Measurements from ENCODE around the gene POLA1. TPM values are rescaled to one million over a fixed set of nuclear protein-coding genes. Genes with fewer than 3 reads are reported as not detected.

Gene POLA1
- total and polyA plus RNA-seq, 11 donors: 1.9 to 8.1 (median 6.5) TPM

- intact Hi-C loops (cut with DNase I): no loop called here
- Histone ChIP-seq H3K4me3 (no peak overlapping the region), H3K9me3 (no peaks in the 10 kb centered on the region), H3K27ac (no peak overlapping the region), H3K36me3 (no peaks in the 10 kb centered on the region), H3K27me3 (no peaks in the 10 kb centered on the region), H3K4me1 (no peaks in the 10 kb centered on the region)
- ATAC-seq: no peak
- 73 to 94% (median 85%) methylated on average over 5 of the region's 5 CpGs for WGBS, 4 donors
- no peak for TF ChIP-seq POLR2A (IDR thresholded peaks at IDR 0.05)
- no peak for DNase-seq
Measured at GRCh38 chrX:24927372-24927771, 233.7 kb downstream of the POLA1 start.

DNA sequence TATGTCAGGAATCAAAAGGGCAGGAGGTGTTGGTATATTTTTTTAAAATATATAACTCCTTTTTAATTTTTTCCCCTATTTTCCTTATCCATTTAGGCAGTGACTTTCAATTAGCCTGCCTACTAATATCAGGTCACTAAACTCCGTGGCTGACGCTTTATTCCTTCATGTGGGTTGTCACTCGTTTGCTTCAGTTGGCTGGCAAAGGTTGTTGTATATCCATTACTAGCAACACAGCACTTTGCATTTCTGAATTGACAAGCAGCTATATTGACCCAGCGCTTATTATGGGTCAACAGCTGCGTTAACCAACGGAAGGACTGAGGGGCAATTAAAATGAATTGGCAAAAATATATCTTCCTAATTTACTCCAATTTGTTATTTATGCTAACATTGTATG is 234.4 kb downstream of the POLA1 start:
- Histone ChIP-seq H3K4me3 (no peak overlapping the region), H3K4me1 (no peaks in the 10 kb centered on the region), H3K36me3 (no peaks in the 10 kb centered on the region), H3K9me3 (no peaks in the 10 kb centered on the region), H3K27me3 (no peaks in the 10 kb centered on the region), H3K27ac (no peak overlapping the region)
- DNase-seq: no peak
- WGBS, 4 donors: 82 to 98% (median 91%) methylated on average over 6 of the region's 6 CpGs
- TF ChIP-seq, protein P1, sequence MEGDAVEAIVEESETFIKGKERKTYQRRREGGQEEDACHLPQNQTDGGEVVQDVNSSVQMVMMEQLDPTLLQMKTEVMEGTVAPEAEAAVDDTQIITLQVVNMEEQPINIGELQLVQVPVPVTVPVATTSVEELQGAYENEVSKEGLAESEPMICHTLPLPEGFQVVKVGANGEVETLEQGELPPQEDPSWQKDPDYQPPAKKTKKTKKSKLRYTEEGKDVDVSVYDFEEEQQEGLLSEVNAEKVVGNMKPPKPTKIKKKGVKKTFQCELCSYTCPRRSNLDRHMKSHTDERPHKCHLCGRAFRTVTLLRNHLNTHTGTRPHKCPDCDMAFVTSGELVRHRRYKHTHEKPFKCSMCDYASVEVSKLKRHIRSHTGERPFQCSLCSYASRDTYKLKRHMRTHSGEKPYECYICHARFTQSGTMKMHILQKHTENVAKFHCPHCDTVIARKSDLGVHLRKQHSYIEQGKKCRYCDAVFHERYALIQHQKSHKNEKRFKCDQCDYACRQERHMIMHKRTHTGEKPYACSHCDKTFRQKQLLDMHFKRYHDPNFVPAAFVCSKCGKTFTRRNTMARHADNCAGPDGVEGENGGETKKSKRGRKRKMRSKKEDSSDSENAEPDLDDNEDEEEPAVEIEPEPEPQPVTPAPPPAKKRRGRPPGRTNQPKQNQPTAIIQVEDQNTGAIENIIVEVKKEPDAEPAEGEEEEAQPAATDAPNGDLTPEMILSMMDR (IDR thresholded peaks at IDR 0.05): no peak
- TF ChIP-seq POLR2A (IDR thresholded peaks at IDR 0.05): no peak
- intact Hi-C loops (cut with DNase I): no loop called here
- ATAC-seq: no peak

DNA sequence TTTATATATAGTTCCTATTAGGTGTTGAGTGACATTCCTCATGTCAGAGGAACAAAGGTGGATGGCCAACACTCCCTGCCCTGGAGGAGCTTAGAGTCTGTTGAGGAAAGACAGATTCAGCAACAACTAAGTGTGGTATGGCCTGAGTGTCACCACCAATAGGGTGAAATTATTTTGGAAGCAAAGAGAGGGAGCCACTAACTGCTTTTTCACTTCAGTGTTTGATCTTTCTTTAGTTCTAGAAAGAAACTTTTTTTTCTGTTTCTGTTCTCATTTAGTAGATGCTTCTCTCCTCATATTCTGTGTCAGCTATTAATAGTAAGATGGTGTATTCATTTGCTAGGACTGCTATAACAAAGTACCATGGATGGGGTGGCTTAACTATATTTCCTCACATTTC is 240.6 kb downstream of the POLA1 start:
- ATAC-seq: no peak
- TF ChIP-seq, protein P1 (IDR thresholded peaks at IDR 0.05): no peak
- TF ChIP-seq POLR2A (IDR thresholded peaks at IDR 0.05): no peak
- Histone ChIP-seq H3K36me3 (no peaks in the 10 kb centered on the region), H3K27ac (no peak overlapping the region), H3K27me3 (no peaks in the 10 kb centered on the region), H3K9me3 (no peaks in the 10 kb centered on the region), H3K4me1 (no peaks in the 10 kb centered on the region), H3K4me3 (no peak overlapping the region)
- intact Hi-C loops (cut with DNase I): no loop called here
- DNase-seq: no peak

DNA sequence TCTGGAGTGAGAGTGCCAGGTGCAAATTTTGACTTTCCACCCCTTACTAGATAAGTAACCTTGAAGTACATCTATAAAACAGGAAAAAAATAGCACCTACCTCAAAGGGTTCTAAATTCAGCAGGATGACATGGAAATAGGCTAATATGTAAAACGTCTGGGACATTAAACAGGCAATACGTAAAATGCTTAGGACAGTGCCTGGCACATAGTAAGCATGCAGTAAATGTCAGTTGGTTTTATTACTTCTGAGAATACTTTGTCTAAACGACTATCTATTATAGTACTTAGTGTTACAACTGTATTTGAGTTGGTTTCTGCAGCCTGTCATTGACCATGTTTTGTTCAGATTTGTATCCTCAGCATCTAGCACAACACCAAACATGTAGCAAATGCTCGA is 251.3 kb downstream of the POLA1 start:
- H3K27ac ChIP-seq: no peak overlapping the region
- 48 to 84% (median 68%) methylated on average over 4 of the region's 4 CpGs for WGBS, 4 donors
- no peaks in the 10 kb centered on the region for H3K36me3 ChIP-seq
- H3K4me1 ChIP-seq: no peaks in the 10 kb centered on the region
- intact Hi-C loops (cut with DNase I): loop anchor here in 1 of 10 donors (10.0 kb wide), 1 partner anchor 60 kb away; no protein-coding TSS in a partner anchor
- H3K4me3 ChIP-seq: no peak overlapping the region
- ATAC-seq (no peak), DNase-seq (no peak)
- no peaks in the 10 kb centered on the region for H3K9me3 ChIP-seq
- TF ChIP-seq, protein P1 (IDR thresholded peaks at IDR 0.05): no peak
- no peak for TF ChIP-seq POLR2A (IDR thresholded peaks at IDR 0.05)
- no peaks in the 10 kb centered on the region for H3K27me3 ChIP-seq

DNA sequence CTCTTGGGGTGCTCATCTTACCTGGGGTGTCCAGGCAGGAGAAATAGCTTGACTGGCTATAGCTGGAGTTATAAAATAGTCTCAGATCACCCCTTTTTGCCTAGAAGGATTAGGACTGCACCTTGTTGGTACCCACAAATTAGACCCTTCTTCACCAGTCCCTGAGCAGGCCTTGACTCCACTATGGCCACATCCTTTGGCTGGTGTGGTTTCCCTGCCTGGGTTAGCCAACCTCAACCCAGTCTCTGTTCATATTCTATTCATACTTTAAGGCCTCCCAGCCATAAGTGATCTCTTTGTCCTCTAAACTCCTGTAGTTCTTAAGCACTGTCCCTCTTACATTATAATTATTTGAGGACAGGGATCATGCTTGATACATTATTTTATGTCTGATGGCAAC is 252.7 kb downstream of the POLA1 start:
- H3K36me3 ChIP-seq: no peaks in the 10 kb centered on the region
- intact Hi-C loops (cut with DNase I): loop anchor here in 1 of 10 donors (10.0 kb wide), 1 partner anchor 62 kb away; no protein-coding TSS in a partner anchor
- H3K4me3 ChIP-seq: no peak overlapping the region
- no peaks in the 10 kb centered on the region for H3K9me3 ChIP-seq
- TF ChIP-seq POLR2A (IDR thresholded peaks at IDR 0.05): no peak
- TF ChIP-seq, protein P1 (IDR thresholded peaks at IDR 0.05): no peak
- ATAC-seq (no peak), DNase-seq (no peak)
- no peaks in the 10 kb centered on the region for H3K27me3 ChIP-seq
- H3K27ac ChIP-seq: no peak overlapping the region
- H3K4me1 ChIP-seq: no peaks in the 10 kb centered on the region

All from heart left ventricle (tissue), 16 donors.